Measurements from ENCODE around the gene ZBTB2. TPM values are rescaled to one million over a fixed set of nuclear protein-coding genes. Genes with fewer than 3 reads are reported as not detected.

Gene ZBTB2
- polyA plus RNA-seq, 1 of the 3 experiments (the other 2 are of a cell fraction): 6.7 TPM

GRCh38 chr6:151440930-151441329 is 49.6 kb upstream of the ZBTB2 start:
- TF ChIP-seq, protein P1, sequence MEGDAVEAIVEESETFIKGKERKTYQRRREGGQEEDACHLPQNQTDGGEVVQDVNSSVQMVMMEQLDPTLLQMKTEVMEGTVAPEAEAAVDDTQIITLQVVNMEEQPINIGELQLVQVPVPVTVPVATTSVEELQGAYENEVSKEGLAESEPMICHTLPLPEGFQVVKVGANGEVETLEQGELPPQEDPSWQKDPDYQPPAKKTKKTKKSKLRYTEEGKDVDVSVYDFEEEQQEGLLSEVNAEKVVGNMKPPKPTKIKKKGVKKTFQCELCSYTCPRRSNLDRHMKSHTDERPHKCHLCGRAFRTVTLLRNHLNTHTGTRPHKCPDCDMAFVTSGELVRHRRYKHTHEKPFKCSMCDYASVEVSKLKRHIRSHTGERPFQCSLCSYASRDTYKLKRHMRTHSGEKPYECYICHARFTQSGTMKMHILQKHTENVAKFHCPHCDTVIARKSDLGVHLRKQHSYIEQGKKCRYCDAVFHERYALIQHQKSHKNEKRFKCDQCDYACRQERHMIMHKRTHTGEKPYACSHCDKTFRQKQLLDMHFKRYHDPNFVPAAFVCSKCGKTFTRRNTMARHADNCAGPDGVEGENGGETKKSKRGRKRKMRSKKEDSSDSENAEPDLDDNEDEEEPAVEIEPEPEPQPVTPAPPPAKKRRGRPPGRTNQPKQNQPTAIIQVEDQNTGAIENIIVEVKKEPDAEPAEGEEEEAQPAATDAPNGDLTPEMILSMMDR (IDR thresholded peaks at IDR 0.05): peak; percentile 58
- no peak for TF ChIP-seq JUND (IDR thresholded peaks at IDR 0.05)
- no peak for TF ChIP-seq POLR2AphosphoS5 (IDR thresholded peaks at IDR 0.05; ENCODE audit: low read depth, low read length)
- TF ChIP-seq SMC3 (IDR thresholded peaks at IDR 0.05; ENCODE audit: low read depth, low read length): peak; percentile 21; the same call in 1 of the 2 replicates
- peak; percentile 52 for TF ChIP-seq RAD21 (IDR thresholded peaks at IDR 0.05; ENCODE audit: low read length)
- no peak for TF ChIP-seq FOXJ3 (CRISPR knock-in tag; IDR thresholded peaks at IDR 0.05)
- TF ChIP-seq, protein P2, sequence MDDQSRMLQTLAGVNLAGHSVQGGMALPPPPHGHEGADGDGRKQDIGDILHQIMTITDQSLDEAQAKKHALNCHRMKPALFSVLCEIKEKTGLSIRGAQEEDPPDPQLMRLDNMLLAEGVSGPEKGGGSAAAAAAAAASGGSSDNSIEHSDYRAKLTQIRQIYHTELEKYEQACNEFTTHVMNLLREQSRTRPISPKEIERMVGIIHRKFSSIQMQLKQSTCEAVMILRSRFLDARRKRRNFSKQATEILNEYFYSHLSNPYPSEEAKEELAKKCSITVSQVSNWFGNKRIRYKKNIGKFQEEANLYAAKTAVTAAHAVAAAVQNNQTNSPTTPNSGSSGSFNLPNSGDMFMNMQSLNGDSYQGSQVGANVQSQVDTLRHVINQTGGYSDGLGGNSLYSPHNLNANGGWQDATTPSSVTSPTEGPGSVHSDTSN (IDR thresholded peaks at IDR 0.05): no peak
- Histone ChIP-seq H3K4me2 (no peak overlapping the region), H3F3A (replicated peaks; ENCODE audit: insufficient read depth) (peaks cover 15% of the 10 kb centered on the region), H3K9ac (no peak overlapping the region; the same call in 1 of the 2 replicates), H3K9me2 (no peaks in the 10 kb centered on the region), H4K20me1 (ENCODE audit: insufficient read depth) (peaks cover 18% of the 10 kb centered on the region), H3K4me3 (ENCODE audit: low read depth in 2 of 2, low read length in 1 of 2) (no peak overlapping the region), H3K36me3 (replicated peaks in 1 of 2; ENCODE audit: control insufficient read depth in 1 of 2, insufficient read depth in 2 of 2, low read length in 1 of 2) (peaks cover 42 to 47% of the 10 kb centered on the region in 2 experiments), H3K4me1 (ENCODE audit: control insufficient read depth in 1 of 2, insufficient read depth in 2 of 2, low read depth in 1 of 2, low read length in 1 of 2) (peaks cover 9 to 26% of the 10 kb centered on the region in 2 experiments; a peak in 3 of 4 replicates), H2AFZ (ENCODE audit: low read depth) (no peak overlapping the region), H3K27ac (ENCODE audit: low read depth in 2 of 2, low read length in 1 of 2) (peak overlapping the region in 1 of 2 experiments; percentile 24; a peak in 1 of 4 replicates), H3K27me3 (ENCODE audit: insufficient read depth) (no peaks in the 10 kb centered on the region), H3K9me3 (no peaks in the 10 kb centered on the region), H3K79me2 (ENCODE audit: insufficient read depth) (peaks cover 91% of the 10 kb centered on the region)
- ChIA-PET CTCF (interaction anchor here (0.7 to 1.8 kb wide), 8 partner anchors 10 to 45 kb away, joined by 3 to 5 read pairs (median 4); partner anchors contain the start of gene RMND1), POLR2A (no interaction called here)
- WGBS (ENCODE audit: low lambda C conversion rate): 82% methylated on average over 2 of the region's 2 CpGs
- DNase-seq: no peak

DNA sequence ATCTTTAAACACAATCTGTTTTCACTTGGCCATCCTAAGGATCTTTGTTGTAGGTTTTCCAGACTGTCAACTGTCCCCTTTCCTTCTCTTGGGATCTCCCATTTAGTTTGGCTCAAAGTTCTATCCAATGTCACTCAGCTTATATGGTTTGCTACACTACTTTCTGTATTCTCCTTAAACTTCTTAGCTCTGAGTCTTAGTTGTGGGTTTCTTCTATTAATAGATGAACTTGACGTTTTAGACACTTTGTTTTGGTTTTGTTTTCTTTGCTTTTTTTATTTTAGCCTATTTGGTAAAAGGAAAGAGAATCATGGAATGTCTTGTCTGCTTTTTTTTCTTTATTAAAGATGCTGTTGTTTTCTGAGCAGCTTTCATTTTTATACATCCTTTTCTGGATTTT is 49.1 kb upstream of the ZBTB2 start:
- H3K4me2 ChIP-seq: no peak overlapping the region

More for the DNA sequence above, 49.1 kb upstream of the ZBTB2 start:
- Histone ChIP-seq H3K4me3 (ENCODE audit: low read depth in 2 of 2, low read length in 1 of 2) (no peak overlapping the region), H3K36me3 (replicated peaks in 1 of 2; ENCODE audit: control insufficient read depth in 1 of 2, insufficient read depth in 2 of 2, low read length in 1 of 2) (peaks cover 42 to 49% of the 10 kb centered on the region in 2 experiments), H4K20me1 (ENCODE audit: insufficient read depth) (peaks cover 17% of the 10 kb centered on the region), H2AFZ (ENCODE audit: low read depth) (no peak overlapping the region), H3K27me3 (ENCODE audit: insufficient read depth) (no peaks in the 10 kb centered on the region), H3K9me2 (no peaks in the 10 kb centered on the region), H3K9me3 (no peaks in the 10 kb centered on the region), H3F3A (replicated peaks; ENCODE audit: insufficient read depth) (peaks cover 10% of the 10 kb centered on the region), H3K9ac (no peak overlapping the region; the same call in 1 of the 2 replicates), H3K4me1 (ENCODE audit: control insufficient read depth in 1 of 2, insufficient read depth in 2 of 2, low read depth in 1 of 2, low read length in 1 of 2) (peaks cover 8 to 22% of the 10 kb centered on the region in 2 experiments; a peak in 3 of 4 replicates), H3K27ac (ENCODE audit: low read depth in 2 of 2, low read length in 1 of 2) (peak overlapping the region in 1 of 2 experiments; percentile 24; a peak in 1 of 4 replicates), H3K79me2 (ENCODE audit: insufficient read depth) (peaks cover 96% of the 10 kb centered on the region)
- POLR2A ChIA-PET: no interaction called here
- 84% methylated on average over 1 of the region's 1 CpG for WGBS (ENCODE audit: low lambda C conversion rate)
- CTCF ChIA-PET: interaction anchor here (1.5 to 1.8 kb wide), 2 partner anchors 20 to 45 kb away, joined by 4 to 5 read pairs; no protein-coding TSS in a partner anchor
- TF ChIP-seq NRF1 (IDR thresholded peaks at IDR 0.05; ENCODE audit: low read depth, low read length) (no peak), CHD2 (IDR thresholded peaks at IDR 0.05; ENCODE audit: low read length, partially characterized antibody) (no peak), FOSL2 (IDR thresholded peaks at IDR 0.05; ENCODE audit: borderline replicate concordance, low read depth) (no peak), SIN3A (IDR thresholded peaks at IDR 0.05; ENCODE audit: borderline replicate concordance, low read depth, low read length) (no peak), MXI1 (IDR thresholded peaks at IDR 0.05; ENCODE audit: low read depth, low read length) (no peak), FOXM1 (IDR thresholded peaks at IDR 0.05; ENCODE audit: low read depth) (no peak)
- TF ChIP-seq, protein P1 (IDR thresholded peaks at IDR 0.05): no peak
- no peak for DNase-seq

Data from SK-N-SH (cell line).